SK-N-MC (cell line): ENCODE measurements around the gene EID3.

Experiments
- EZH2 ChIP-seq: fragments of 200-600 bp; sonication (generic); IDR thresholded peaks from one replicate; pipeline ENCODE4 v1.6.1; 2017; ENCODE audit warnings: antibody characterized with exemption
- FOXP2 ChIP-seq: optimal IDR thresholded peaks from 2 replicates; pipeline ENCODE3; 2011; ENCODE audit warnings: mild to moderate bottlenecking, moderate library complexity; ENCODE audit not compliant: insufficient read depth; ENCODE audit errors: extremely low read length, control extremely low read depth
- POLR2AphosphoS5 ChIP-seq: IDR thresholded peaks from 2 replicates; pipeline ENCODE4 v1.6.1; 2012; ENCODE audit warnings: mild to moderate bottlenecking, low read depth, low read length, borderline replicate concordance

DNA sequence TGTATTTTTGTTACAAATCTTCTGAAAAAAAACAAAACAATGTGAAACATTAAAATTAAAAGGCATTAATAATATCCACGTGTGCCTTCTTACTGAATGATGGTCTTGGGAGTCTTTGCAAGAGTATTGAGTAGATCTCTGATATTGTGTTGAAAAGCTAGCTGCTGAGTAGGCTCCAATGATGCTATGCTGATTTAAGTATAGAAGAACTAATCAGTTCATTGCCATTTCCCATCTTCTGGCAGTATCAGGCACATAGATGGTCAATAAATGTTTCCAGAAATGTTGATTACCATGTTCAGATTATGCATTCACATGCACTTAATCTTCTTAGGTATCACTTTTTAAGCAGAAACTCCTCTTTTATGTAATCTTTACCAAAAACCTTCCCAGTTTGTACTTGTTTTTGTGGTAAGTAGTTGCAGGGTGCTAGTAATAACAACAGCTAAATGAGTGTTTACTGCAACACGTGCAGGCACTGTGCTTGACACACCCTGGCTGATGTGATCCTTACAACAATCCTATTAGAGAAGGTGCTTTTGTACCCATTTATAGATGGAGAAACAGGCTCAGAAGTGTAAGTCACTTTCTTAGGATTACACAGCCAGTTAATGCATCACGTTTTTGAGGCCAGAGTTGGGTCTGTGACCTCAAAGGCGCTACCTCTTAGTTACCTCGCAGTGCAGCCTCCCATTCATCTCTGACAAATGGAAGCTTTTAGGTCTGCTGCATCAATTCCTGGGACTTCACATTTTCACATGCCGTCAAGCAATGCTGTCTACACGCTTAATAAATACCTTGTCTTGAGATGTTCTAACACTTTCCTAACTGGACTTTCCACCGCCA lies 46.9 kb downstream of the EID3 start:
- TF ChIP-seq POLR2AphosphoS5 (no peak), EZH2 (no peak), FOXP2 (no peak)
